GM18499 (cell line): ENCODE data around the gene SAE1.

Experiments used
- ATAC-seq: cut with Tn5 transposase; IDR thresholded peaks from one replicate; pipeline ENCODE4 v1.9.1; 2021; ENCODE audit warnings: moderate number of reproducible peaks; ENCODE audit not compliant: insufficient read depth, unreplicated experiment

The SAE1 gene

DNA sequence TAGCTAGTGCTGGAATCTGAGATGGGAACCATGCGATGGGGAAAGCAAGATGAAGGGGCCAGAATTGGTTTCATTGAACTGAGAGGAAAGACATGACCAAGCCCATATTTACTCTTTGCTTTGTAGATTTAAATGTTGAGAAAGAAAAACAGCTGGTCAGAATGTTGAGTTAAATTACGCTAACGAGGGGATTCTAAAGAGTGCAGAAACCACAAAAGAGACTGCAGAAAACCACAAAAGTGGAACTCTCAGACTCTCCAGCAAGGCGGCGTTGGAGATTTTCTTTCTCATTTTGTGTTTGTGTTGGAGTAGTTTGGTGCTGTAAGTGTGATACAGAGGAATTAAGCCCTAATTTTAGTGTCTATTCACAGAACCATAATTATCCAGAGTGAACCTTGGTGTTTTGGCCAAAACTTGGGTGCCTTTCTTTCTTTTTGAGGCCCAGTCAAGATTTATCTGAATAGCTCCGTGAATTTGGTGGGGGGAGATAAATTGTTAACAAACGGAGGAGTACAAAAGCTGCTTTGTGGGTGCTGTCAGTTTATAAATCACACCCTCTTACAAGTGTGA is 26.3 kb downstream of the SAE1 start:
- ATAC-seq, result no peak

- no peak for ATAC-seq
These were observed 27.0 kb downstream of the SAE1 start for GRCh38 chr19:47157431-47158321.

DNA sequence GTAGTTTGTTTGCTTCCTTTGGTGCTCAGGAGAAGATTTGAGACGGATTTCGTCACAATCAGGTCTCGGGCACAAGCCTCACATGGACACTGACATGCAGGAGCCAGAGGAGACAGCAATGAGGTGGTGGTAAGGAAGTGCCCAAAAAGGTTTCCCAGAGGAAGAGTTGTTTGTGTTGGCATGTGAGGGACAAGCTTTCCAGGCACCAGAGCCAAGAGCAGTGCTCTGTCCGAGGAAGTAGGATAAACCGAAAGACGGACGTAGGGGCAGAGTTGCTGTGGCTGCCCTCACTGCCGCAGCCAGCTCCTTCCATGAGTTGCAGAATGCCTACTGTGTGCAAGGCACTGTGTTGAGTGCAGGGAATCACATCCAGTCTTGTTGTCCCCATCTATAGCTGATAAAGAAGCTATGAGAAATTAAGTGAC is 27.7 kb downstream of the SAE1 start:
- ATAC-seq, result no peak

DNA sequence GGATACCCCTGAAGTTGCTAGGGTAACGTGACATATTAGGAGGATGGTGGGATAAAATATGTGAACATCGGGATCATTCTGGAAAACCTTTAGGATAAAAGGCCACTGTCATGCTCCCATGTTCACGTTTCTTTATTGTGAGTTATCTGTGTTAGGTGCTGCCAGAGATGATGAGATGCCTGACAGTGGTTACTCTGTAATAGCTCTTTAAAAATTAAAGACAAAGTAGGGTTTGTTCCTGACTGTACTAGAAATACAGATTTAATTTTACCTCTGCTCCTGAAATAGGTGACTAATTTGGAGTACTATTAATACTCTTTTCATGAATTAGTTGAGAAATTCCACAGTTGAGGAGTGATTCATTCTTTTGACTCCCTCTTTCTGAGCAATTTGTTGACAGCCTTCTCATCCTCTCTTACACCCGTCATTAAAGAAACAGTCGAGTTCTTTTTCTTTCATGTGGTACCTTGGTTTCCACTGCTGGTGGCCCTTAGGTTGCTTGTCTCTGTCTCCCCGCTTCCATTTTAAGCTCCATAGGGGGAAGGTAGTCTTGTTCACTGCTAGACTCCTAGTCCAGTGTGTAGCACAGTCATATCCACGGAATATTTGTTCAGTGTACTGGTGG is 28.4 kb downstream of the SAE1 start:
- ATAC-seq, result no peak

- ATAC-seq, result no peak
These were observed 31.3 kb downstream of the SAE1 start for GRCh38 chr19:47161876-47162489.

DNA sequence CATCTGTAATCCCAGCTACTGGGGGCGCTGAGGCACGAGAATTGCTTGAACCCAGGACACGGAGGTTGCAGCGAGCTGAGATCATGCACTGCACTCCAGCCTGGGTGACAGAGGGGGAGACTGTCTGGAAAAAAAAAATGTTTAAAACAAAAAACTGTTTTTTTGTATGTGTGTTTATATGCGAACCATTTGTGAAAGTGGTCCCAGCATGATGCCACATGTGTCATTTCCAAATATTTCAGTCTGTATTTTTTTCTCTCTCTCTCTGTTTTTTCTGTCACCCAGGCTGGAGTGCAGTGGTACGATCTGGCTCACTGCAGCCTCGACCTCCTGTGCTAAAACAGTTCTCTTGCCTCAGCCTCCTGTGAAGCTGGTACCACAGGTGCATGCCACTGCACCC is 37.4 kb downstream of the SAE1 start:
- no peak for ATAC-seq

GRCh38 chr19:47172666-47173455 is 42.2 kb downstream of the SAE1 start:
- ATAC-seq, result no peak

DNA sequence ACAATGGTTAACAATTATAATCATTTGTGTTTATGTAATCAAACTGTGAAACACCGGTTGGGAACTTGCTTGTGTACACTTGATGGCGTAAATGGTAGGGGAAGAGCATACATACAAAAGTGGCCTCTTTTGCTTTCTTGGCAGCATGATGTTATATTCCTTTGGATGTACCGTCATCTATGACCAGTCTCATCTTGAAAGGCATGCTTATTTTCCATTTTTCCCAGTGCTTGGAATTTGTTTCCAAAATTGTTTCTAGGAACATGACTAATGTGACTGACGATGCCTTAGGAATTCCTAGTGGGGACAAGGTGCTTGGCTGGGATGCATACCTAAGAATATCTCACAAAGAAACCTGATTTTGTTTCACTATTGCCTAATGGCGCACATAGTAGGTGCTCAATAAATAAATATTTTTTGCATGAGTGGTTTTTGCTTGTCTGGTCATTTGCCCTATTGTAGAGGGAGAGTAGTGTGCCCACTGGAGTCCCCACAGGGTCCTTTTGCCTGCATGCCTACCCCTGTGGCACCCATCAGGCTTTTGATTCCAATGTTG is 45.5 kb downstream of the SAE1 start:
- ATAC-seq, result no peak

GRCh38 chr19:47176627-47177090 is 46.0 kb downstream of the SAE1 start:
- ATAC-seq, result no peak

- ATAC-seq, result no peak
These were observed 49.1 kb downstream of the SAE1 start for GRCh38 chr19:47179653-47180310.

DNA sequence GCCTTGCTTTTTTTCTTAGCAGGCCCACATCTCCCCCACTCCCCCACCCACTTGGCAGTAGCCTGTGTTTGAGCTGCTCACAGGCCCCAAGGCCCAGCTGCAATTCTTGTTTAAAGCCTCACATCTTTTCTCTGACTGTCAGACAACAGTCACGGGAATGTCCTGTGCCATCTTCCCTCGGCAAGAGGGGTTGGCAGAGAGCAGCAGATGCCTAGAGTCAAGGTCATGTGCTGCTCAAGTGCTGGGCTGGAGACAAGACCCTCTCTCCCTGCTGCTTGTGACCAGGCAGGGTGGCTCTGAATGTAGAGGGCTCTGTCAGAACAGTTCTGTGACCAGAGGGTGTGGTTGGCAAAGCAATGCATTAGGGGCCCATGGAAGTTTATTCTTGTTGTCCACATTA is 53.0 kb downstream of the SAE1 start:
- no peak for ATAC-seq

DNA sequence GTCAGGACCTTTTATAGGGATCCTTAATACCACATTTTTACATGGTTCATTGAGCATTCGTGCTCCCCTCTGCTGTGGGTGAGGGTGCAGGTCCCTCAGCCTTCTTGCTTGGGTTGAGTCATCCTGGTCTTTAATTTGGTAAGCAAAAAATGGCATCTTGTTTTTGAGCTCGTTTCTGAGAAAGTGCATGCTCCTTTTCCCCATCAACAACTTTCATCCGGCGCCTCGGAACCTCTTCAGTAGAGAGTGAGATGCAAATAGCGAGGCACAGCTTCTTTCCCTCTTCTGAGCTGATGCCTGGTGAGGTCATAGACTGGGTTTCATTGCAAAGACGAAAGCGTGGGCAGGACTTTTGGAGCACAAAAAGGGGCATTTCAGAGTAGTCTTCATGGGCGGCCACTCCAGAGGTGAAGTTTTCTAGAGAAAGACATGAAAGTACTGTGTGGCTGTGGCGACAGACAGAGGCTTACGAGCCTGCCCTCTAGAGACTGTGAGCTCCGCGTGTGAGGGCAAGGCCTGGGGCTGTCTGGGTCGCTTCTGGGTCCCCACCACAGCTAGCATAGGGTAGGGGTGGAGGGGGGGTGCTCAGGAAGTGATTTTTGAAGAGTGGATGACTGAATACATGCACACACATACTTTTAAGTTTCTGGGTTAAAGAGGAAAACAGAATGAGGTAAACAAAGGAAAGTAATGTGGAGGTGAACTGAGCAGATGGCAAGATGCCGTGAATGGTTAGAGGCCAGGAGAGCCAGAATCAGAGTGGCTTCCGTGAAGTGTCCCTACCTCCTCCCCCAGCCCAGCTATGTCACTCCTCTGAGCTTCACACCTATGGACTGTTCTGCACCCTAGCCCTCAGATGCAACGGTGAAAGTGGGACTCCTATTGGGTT is 56.1 kb downstream of the SAE1 start:
- peak; percentile 63 for ATAC-seq

- no peak for ATAC-seq
These were observed 56.7 kb downstream of the SAE1 start for GRCh38 chr19:47187335-47187655.

DNA sequence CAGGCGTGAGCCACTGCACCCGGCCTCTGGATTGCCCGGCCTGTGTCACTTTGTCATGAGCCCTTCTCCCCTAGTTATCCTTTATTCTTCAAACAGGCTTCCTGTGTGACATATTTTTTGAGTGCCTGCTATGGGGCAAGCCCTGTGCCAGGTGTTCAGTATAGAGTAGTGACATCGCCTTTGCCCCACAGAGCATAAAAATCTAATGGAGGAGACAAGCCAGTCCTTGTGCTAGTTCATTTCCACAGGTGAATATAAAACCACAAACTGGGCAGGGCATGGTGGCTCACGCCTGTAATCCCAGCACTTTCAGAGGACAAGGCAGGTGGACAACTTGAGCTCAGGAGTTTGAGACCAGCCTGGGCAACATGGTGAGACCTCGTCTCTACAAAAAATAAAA is 57.2 kb downstream of the SAE1 start:
- no peak for ATAC-seq

GRCh38 chr19:47188507-47189033 is 57.9 kb downstream of the SAE1 start:
- ATAC-seq, result no peak

GRCh38 chr19:47190167-47190727 is 59.6 kb downstream of the SAE1 start:
- no peak for ATAC-seq

GRCh38 chr19:47195434-47195833 is 64.8 kb downstream of the SAE1 start:
- ATAC-seq, result no peak

DNA sequence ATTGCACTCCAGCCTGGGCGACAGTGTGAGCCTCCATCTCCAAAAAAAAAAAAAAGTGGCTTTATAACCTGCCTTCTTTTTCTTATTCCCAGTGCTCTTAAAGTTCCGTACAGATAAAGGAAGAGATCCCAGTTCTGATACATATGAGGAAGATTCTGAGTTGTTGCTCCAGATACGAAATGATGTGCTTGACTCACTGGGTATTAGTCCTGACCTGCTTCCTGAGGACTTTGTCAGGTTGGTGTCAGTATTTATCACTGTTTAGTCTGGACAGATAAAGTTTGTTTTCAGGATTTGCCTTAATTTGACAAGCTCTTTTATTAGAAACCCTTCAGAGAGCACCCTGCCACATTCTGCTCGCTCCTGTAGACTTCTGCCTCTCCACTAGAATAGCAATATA is 66.5 kb downstream of the SAE1 start:
- ATAC-seq, result no peak
